ENCODE data around the gene WFS1.

Gene WFS1

DNA sequence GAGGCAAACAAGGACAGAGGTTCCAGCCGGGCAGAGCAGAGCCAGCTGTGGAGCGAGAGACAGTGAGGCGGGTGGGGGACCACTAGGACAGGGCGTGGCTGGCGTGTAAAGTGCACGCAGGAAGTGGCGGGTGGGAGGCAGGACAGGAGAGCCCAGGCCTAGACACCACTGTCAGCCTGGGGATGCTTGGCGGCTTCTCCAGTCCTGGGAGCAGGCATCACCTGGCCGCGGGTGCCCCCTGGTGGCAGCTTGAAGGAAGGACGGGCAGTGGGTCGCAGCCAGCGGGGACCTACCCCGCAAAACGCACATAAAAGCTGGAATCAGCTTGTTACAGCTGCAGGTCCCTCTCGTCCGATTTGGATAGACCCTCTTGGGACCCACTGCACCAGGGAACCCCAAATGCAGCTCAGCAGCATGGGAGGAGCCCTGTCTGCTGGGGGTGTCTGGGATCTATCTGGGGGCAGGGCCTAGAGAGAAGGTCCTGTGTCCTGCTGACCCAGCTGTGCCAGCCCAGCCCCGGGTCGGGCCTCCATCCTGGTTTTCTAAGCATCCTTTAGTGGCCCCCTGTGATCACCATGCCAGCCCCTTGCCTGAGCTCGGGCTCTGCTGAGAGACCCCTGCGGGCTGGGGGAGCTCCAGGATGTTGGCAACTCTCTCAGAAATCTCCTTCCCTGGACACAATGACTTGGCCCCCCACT is 57.7 kb downstream of the WFS1 start:
- DNase-seq: peak; percentile 56

DNA sequence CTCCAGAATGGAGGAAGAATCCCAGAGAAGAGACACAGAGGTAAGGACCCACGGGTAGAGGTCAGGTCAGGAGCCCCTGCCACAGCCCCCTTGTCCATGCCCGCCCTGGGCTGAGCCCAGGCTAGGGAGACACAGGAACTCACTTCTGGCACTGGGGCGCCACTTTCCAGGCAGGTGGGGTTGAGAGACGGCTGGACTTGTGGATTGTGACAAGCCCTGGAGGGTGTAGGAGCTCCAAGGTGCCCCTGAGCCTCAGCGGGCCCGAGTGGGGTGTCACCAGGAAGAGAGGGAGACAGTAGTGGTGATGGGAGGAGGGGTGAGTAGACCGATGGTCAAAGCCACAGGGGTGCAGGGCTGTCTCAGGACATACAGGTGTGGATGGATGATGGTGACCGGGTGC is 58.9 kb downstream of the WFS1 start:
- DNase-seq: no peak

DNA sequence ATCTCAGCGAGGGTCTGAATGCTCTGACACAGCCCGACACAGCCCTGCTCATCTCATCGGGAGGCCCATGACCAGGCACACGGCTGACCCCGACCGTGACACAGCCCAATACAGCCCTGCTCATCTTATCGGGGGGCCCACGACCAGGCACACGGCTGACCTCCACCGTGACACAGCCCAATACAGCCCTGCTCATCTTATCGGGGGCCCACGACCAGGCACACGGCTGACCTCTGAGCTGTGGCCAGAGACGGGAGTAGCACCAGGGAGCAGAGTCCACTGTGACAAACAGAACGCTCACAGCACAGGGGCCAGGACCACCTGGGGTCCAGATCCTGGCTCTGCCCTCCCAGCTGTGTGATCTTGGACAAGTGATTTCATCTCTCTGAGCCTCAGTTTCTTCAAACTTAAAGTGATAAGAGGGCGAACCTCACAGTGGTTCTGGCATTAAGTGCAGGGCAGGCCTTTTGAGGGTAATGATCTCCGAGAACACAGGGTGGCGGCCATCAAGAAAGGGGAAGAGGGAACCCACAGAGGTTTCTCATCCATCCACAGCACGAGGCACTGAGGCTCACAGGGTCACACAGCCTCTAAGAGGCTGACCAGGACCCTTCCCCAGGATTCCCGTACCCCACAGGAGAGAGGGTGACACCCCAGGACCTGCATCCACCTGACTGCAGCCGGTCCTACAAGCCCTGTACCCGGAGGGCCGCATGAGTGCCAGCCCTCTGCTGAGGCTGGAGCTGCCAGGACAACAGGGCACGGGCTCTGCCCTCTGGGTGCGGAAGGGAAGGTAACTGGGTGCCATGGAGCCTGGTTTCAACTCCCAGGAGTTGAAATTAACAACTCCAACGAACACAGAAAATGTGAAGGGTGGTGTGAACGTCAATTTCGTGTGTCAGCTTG is 60.1 kb downstream of the WFS1 start:
- no peak for DNase-seq

DNA sequence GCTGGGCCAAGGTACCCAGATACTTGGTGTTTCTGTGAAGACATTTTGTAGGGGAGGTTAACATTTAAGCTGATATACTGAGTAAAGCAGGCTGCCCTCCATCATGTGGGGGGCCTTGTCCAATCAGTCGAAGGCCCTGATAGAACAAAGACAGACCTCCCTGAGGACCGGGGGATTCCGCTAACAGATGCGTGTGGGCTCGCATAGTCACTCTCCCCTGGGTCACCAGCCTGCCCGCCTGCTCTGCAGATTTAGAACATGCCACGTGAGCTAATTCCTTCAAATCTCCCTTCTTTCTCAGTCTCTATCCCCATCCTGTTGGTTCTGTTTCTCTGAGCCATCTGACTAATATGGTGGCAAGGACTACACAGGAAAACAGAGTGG is 60.7 kb downstream of the WFS1 start:
- no peak for DNase-seq

DNA sequence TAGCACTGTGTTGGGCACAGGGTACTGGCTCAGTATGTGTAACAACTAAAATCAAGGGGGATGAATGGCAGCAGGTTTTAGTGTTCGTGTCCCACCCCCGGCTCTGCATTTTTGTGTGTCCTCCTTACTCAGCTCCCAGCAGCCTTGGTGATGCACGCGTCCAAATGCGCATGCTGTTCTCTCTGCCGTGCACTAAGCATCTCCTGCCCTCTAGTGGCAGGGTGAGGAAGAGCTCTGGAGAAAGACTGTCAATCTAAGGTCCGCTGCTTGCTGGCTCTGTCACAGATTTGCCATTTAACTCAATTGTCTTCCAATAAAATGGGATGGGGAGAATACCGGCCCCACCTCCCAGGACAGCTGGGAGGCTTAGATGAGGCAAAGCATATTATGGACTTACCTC is 61.4 kb downstream of the WFS1 start:
- peak; percentile 5 for DNase-seq

DNA sequence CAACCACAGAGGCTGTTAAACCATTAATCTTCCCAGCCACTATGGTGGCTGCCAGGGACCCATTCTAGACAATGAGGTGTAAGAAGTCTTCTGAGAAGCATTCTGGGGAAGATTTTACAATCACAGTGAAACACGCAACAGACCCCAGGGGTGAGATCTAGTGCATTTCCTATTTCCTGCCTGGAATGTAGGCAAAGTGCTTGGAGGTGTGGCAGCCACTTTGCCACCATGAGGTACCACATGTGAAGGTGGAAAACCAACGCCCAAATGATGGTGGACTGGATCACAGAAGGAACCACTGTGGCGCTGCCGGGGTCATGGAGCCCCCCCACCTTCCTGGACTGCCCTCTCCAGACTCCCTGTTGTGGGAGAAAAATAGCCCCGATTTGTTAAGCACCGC is 61.8 kb downstream of the WFS1 start:
- no peak for DNase-seq

GRCh38 chr4:6332042-6332668 is 62.5 kb downstream of the WFS1 start:
- peak; percentile 13 for DNase-seq

GRCh38 chr4:6332669-6333050 is 63.0 kb downstream of the WFS1 start:
- DNase-seq: no peak

DNA sequence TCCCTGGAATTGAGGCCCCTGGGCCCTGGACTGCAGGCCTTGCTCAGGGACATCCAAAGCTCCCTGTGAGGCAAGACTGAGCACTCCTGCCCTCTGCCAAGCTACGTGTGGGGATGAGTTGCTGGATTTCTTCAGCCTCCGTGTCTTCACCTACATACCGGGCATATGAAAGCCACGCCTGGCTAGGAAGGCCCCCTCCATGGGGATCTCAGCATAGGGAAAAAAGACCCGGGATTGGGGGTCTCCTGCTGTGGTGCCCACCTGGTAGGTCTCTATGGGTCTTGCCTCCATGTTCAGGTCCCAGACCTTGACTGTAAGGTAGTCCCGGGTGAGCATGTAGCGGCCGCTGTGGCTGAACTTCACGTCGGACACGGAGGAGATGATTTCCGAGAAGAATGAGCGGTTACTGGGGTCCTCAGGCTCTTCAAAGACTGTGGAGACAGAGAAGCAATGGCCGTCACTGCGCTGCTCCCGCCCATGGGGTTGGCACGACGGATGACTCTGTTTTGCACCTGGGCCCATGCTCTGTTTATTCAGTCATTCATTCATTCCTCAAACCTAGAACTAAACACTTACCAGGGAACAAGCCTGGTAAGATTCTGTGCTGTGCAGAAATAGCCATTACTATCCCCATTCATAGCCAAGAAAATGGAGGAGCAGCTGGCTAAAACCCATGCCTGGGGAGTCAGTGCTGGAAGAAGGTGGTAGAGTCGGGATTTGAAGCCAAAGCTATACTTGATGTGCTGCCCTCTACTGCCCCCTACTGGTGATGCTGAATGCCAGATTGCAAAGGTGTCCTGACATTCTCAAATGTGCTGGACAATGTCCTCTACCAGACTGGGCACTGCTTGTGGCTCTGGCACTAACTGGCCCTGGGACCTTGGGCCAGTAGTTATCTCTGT is 63.9 kb downstream of the WFS1 start:
- no peak for DNase-seq

DNA sequence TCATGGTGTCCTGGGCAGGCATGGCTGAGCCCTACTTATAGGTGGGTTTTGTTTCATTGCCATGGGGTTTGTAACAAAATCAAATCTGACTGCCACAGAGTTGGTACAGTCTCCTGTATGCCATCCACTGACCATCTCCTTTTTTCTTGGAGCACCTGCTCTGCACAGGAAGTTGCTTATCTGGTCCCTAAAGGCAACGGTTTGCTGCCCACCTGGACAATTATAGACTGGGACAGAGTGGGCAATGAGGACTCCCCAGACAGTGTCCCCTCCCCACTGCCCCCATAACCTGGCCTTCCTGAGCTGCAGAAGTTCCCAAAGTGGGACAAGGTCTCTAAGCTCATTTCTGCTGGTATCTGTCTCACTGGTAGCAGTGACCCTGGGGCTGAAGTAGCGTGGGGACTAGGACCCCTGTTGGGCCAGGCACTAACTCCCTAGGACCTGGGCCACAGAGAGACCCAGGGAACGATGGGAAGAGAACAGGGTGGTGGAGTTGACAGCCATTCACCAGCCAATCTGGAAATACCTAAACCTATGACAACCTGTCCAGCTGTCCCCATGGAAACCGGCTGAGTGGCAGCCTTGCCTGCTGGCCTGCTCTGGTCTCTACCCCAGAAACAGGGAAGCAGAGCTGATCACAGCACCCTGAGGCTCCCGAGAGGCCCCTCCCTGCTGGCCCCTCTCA is 64.7 kb downstream of the WFS1 start:
- DNase-seq: no peak

DNA sequence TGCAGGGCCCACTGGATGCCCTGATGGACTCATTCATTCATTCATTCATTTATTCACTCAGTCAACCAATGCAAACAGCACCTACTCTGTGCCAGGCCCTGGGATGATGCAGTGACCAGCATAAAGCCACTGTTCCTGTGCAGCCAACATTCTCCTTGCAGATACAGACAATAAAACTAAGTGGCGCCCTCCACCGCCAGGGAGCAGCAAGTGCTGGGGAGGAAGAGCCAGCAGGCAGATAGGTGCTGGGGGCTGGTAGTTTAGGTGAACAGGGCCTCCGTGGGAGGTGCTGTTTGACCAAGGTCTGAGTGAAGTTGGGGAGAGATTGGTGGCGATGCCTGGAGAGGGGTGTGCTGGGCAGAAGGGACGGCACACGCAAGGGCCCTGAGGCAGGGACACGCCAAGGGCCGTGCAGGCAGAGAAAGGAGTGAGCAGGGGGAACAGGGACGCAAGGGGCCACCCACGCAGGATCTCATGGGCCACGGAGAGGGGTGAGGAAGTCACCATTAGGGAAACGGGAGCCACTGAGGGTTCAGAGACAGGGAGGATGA is 65.5 kb downstream of the WFS1 start:
- no peak for DNase-seq

DNA sequence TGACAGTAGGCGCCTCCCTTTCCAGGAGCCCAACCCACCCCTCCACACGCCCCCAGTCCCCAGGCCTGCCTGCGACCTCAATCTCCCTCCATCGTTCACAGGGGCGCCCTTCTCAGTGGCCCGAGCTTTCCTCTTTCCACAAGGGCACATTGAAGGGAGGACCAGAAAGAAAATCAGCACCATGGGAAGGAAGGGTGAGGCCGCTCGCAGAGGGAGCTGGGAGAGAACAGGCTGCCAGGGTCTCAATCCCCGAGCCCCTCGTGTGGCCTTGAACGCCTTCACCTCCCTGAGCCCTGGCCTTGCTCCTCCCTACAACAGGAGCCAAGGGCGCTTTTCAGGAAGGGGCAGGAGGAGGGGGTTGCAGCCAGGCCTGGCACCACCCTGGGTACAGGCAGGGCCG is 66.5 kb downstream of the WFS1 start:
- DNase-seq: no peak

DNA sequence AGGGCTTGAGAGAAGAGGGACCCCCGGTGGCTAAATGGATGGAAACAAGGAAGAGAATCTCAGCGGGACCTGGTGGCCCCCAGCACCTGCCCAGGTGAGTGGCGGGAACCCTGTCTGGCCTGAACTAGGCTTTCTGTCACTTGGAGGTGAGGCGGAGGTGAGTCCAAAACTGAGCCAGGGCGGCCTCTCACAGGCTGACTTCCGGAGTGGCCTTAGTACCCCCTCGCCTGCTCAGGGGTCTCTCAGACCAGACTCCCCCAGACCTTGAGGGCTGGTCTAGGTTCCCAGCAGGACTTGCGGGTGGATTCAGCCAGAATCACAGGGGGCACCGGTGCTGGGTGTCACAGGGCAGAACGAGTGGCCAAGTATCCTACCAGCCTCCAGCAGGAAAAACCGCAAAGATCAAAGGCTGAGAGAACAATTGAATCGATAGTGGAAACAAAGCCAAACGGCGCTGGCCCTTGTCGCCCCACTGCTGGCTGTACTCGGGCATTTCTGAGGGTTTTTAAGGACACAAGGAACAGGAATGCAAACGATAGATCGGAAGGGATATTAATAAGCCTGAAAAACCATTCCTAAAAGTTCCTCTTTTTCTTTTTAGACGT is 67.8 kb downstream of the WFS1 start:
- no peak for DNase-seq

GRCh38 chr4:6338175-6338950 is 68.7 kb downstream of the WFS1 start:
- DNase-seq: no peak

GRCh38 chr4:6338951-6339817 is 69.5 kb downstream of the WFS1 start:
- DNase-seq: no peak

GRCh38 chr4:6339818-6340445 is 70.3 kb downstream of the WFS1 start:
- no peak for DNase-seq

GRCh38 chr4:6340446-6341015 is 70.9 kb downstream of the WFS1 start:
- no peak for DNase-seq

DNA sequence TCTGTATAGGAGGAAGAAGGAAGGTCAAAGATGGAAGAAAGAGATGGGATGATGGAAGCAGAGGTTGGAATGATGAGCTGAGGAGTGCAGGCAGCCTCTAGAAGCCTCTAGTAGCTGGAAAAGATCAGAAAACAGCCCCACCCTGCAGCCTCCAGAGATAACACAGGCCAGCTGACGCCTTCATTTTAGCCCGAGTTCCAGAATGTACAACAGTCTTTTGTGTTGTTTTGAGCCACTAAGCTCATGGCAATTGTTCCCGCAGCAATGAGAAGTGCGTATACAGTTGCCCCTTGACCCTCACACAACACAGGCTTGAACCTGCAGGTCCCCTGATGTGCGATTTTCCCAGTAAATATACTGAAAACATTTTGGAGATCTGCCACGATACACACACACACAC is 72.0 kb downstream of the WFS1 start:
- DNase-seq: no peak

Data from fibroblast of skin of back (primary cell).